ENCODE data around the gene LCTL. TPM values are rescaled to one million over a fixed set of nuclear protein-coding genes. Genes with fewer than 3 reads are reported as not detected.

Gene LCTL
- total and polyA plus RNA-seq, 8 donors = 0.26 to 0.56 (median 0.43) TPM; not detected in 1

- Histone ChIP-seq H3K9me3 (no peaks in the 10 kb centered on the region), H3K4me1 (no peaks in the 10 kb centered on the region), H3K27ac (no peak overlapping the region), H3K36me3 (peaks cover 0 to 51% of the 10 kb centered on the region in 2 donors), H3K4me3 (no peak overlapping the region), H3K27me3 (no peaks in the 10 kb centered on the region)
- DNase-seq (no peak), ATAC-seq (no peak)
- TF ChIP-seq CTCF (IDR thresholded peaks at IDR 0.05) = no peak
- intact Hi-C loops (cut with DNase I) = no loop called here
Observed at GRCh38 chr15:66523926-66524325, 41.9 kb downstream of the LCTL start.

- intact Hi-C loops (cut with DNase I) = no loop called here
- peaks cover 0 to 42% of the 10 kb centered on the region in 2 donors for H3K36me3 ChIP-seq
- DNase-seq (no peak), ATAC-seq (no peak)
- no peak overlapping the region for H3K27ac ChIP-seq
- no peak for TF ChIP-seq CTCF (IDR thresholded peaks at IDR 0.05)
- no peak overlapping the region for H3K4me3 ChIP-seq
- H3K27me3 ChIP-seq = no peaks in the 10 kb centered on the region
- H3K9me3 ChIP-seq = no peaks in the 10 kb centered on the region
- H3K4me1 ChIP-seq = no peaks in the 10 kb centered on the region
Observed at GRCh38 chr15:66515901-66516322, 49.9 kb downstream of the LCTL start.

GRCh38 chr15:66514586-66514985, 51.2 kb downstream of the LCTL start:
- peaks cover 0 to 47% of the 10 kb centered on the region in 2 donors for H3K36me3 ChIP-seq

GRCh38 chr15:66508293-66508883, 57.4 kb downstream of the LCTL start:
- TF ChIP-seq CTCF (IDR thresholded peaks at IDR 0.05) = no peak
- Histone ChIP-seq H3K4me1 (peaks cover under 1 to 19% of the 10 kb centered on the region in 2 donors), H3K27me3 (no peaks in the 10 kb centered on the region), H3K9me3 (no peaks in the 10 kb centered on the region), H3K27ac (no peak overlapping the region), H3K36me3 (peaks cover 0 to 6% of the 10 kb centered on the region in 2 donors), H3K4me3 (no peak overlapping the region)
- intact Hi-C loops (cut with DNase I) = no loop called here
- DNase-seq = no peak
- ATAC-seq = no peak

More at GRCh38 chr15:66514586-66514985, 51.2 kb downstream of the LCTL start:
- Histone ChIP-seq H3K4me3 (no peak overlapping the region), H3K27me3 (no peaks in the 10 kb centered on the region), H3K4me1 (no peaks in the 10 kb centered on the region), H3K27ac (no peak overlapping the region), H3K9me3 (no peaks in the 10 kb centered on the region)
- no peak for TF ChIP-seq CTCF (IDR thresholded peaks at IDR 0.05)
- DNase-seq (no peak), ATAC-seq (no peak)
- intact Hi-C loops (cut with DNase I) = no loop called here

GRCh38 chr15:66505818-66506217, 60.0 kb downstream of the LCTL start:
- no peak for ATAC-seq
- peak overlapping the region in 1 of 2 donors; percentile 95 for H3K27ac ChIP-seq
- intact Hi-C loops (cut with DNase I) = no loop called here
- peaks cover 9 to 30% of the 10 kb centered on the region in 2 donors for H3K36me3 ChIP-seq
- H3K4me3 ChIP-seq = peak overlapping the region; percentile 70 to 94
- DNase-seq = no peak
- no peaks in the 10 kb centered on the region for H3K9me3 ChIP-seq
- no peak for TF ChIP-seq CTCF (IDR thresholded peaks at IDR 0.05)
- peaks cover 13 to 44% of the 10 kb centered on the region in 2 donors for H3K4me1 ChIP-seq
- no peaks in the 10 kb centered on the region for H3K27me3 ChIP-seq

Measured in left lung (tissue), 10 donors.